PC-3 (cell line): ENCODE data around the gene VSIR. TPM values are rescaled to one million over a fixed set of nuclear protein-coding genes. Genes with fewer than 3 reads are reported as not detected.

Source experiments
- ATAC-seq: fragments of 200-7000 bp; cut with Tn5 transposase; 2 replicates; pipeline ENCODE4 v1.9.1; 2020; ENCODE audit warnings: mild to moderate bottlenecking, moderate library complexity
- BruUV-seq: library from RNA; stranded (reverse); fragments of 400-500 nt; replicated peaks from 2 replicates; lab custom pipeline; 2021; lab: Mats Ljungman, UMichigan
- CTCF ChIA-PET: fragments of 300-600 bp; sonication (Branson Sonifier 250); formaldehyde crosslinking; loops from one replicate; lab custom pipeline; 2022; ENCODE audit warnings: antibody characterized with exemption; lab: Charles Lee
- POLR2A ChIA-PET: fragments of 300-600 bp; sonication (Branson Sonifier 250); formaldehyde crosslinking; loops from one replicate; lab custom pipeline; 2022; ENCODE audit warnings: antibody characterized with exemption; ENCODE audit not compliant: unreplicated experiment; lab: Charles Lee
- DNase-seq: peaks from one replicate; pipeline ENCODE4 v3.0.0-alpha.2; 2015
- H2AFZ ChIP-seq: fragments of 300-600 bp; sonication (generic); 2 replicates; pipeline ENCODE4 v1.6.0; 2016; ENCODE audit warnings: antibody characterized with exemption, low read length
- H3F3A ChIP-seq: fragments of 300-600 bp; sonication (generic); one replicate; pipeline ENCODE4 v1.6.0; 2017; ENCODE audit warnings: antibody characterized with exemption, low read length, control low read depth, mild to moderate bottlenecking; ENCODE audit not compliant: unreplicated experiment
- H3K27ac ChIP-seq: fragments of 300-600 bp; sonication (generic); 2 replicates; pipeline ENCODE4 v1.5.1; 2016; ENCODE audit warnings: mild to moderate bottlenecking, low read length
- H3K27me3 ChIP-seq: fragments of 300-600 bp; sonication (generic); 2 replicates; pipeline ENCODE4 v1.6.1; 2016; ENCODE audit warnings: low read length, mixed read lengths
- H3K36me3 ChIP-seq: fragments of 300-600 bp; sonication (generic); 2 replicates; pipeline ENCODE4 v1.6.1; 2016; ENCODE audit warnings: low read depth, mixed run types, low read length, mixed read lengths
- H3K4me1 ChIP-seq: fragments of 300-600 bp; sonication (generic); 2 replicates; pipeline ENCODE4 v1.5.1; 2016; ENCODE audit warnings: low read length; ENCODE audit not compliant: insufficient read depth
- H3K4me2 ChIP-seq: fragments of 300-600 bp; sonication (generic); 2 replicates; pipeline ENCODE4 v1.6.0; 2016; ENCODE audit warnings: low read length
- H3K4me3 ChIP-seq: fragments of 300-600 bp; sonication (generic); 2 replicates; pipeline ENCODE4 v1.5.1; 2016; ENCODE audit warnings: mild to moderate bottlenecking, low read length, mixed read lengths
- H3K79me2 ChIP-seq: fragments of 300-600 bp; sonication (generic); 2 replicates; pipeline ENCODE4 v1.6.1; 2017; ENCODE audit warnings: low read length, mixed read lengths
- H3K9ac ChIP-seq: fragments of 300-600 bp; sonication (generic); 2 replicates; pipeline ENCODE4 v1.6.0; 2016; ENCODE audit warnings: mild to moderate bottlenecking, low read length
- H3K9me2 ChIP-seq: fragments of 300-600 bp; sonication (generic); replicated peaks from 2 replicates; pipeline ENCODE4 v1.6.1; 2016; ENCODE audit warnings: mixed run types, low read length, mixed read lengths
- H3K9me3 ChIP-seq: fragments of 300-600 bp; sonication (generic); 2 replicates; pipeline ENCODE4 v1.6.1; 2016; ENCODE audit warnings: low read length, mixed read lengths
- H4K20me1 ChIP-seq: fragments of 300-600 bp; sonication (generic); 2 replicates; pipeline ENCODE4 v1.6.1; 2016; ENCODE audit warnings: low read length, mixed read lengths
- EZH2 ChIP-seq: fragments of 300-600 bp; sonication (generic); IDR thresholded peaks from one replicate; pipeline ENCODE4 v1.6.1; 2017; ENCODE audit warnings: antibody characterized with exemption, mild to moderate bottlenecking, low read length; ENCODE audit not compliant: unreplicated experiment
- EZH2phosphoT487 ChIP-seq: fragments of 300-600 bp; sonication (generic); IDR thresholded peaks from 2 replicates; pipeline ENCODE4 v1.6.1; 2018; ENCODE audit warnings: mild to moderate bottlenecking, antibody characterized with exemption, low read length, borderline replicate concordance
- intact Hi-C: fragments of 100-400 bp; cut with micrococcal nuclease; formaldehyde crosslinking; loops from 2 replicates; pipeline ENCODE4 v1.9.0; 2023
- total RNA-seq: library from RNA; depleted of rRNA; stranded (reverse); fragments of >200 nt; gene quantifications from 2 replicates; pipeline ENCODE4 v1.2.3, GENCODE V29; 2014
- TF ChIP-seq, protein P1 (sequence below): fragments of 300-600 bp; sonication (generic); conservative IDR thresholded peaks from 2 replicates; pipeline ENCODE4 v1.5.1; 2017; ENCODE audit warnings: antibody characterized with exemption, low read depth, mild to moderate bottlenecking, low read length

Gene VSIR
- total RNA-seq, 1 experiment from 2014 or later, result 14.1 TPM

DNA sequence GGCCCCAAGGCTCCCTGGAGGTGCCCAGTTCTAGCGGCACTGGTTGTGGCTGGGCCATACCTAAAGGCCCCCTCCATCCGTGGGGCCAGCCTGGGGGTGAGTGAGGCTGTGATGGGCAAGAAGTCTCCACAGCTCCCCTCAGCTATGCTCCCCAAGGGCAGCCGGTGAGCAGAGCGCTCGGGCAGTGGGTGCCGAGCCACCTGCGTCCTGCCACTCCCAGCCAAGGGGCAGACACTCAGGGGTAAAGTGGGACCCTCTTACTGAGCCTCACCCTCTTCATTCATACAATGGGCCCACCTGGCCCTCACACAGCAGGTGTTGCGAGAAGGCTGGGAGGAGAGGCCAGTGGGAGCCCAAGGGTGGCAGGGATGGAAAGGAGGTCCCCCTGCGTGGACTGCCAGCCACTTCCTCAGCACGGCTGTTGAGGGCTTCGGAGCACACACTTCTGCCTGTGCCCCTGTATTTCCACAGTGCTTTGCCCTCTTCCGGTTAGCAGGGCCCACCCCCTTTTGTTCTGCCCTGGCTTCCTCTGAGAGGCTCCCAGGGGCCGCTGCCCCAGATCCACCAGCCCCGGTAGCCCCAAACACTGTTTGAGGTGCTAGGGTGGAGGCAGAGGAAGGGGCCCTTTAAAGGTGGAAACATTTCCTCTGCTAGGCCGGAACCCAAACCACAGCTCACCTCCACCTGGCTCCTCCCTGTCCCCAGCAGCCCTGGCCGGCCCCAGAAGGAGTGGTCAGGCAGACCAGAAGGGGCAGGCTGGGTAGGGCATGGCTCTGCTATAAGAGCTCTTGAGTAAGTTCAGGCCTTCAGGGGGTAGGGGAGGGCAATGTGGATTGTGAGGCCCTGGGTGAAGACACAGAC lies 37.4 kb downstream of the VSIR start:
- POLR2A ChIA-PET, result no interaction called here
- Histone ChIP-seq H2AFZ (no peak overlapping the region), H3K27ac (no peak overlapping the region), H3K9me3 (no peaks in the 10 kb centered on the region), H3K9me2 (no peaks in the 10 kb centered on the region), H3F3A (no peaks in the 10 kb centered on the region), H3K4me2 (no peak overlapping the region), H3K4me1 (no peaks in the 10 kb centered on the region), H4K20me1 (no peaks in the 10 kb centered on the region), H3K9ac (no peak overlapping the region), H3K4me3 (no peak overlapping the region), H3K36me3 (no peaks in the 10 kb centered on the region), H3K79me2 (no peaks in the 10 kb centered on the region), H3K27me3 (no peaks in the 10 kb centered on the region)
- intact Hi-C loops, result no loop called here
- no peak for TF ChIP-seq EZH2phosphoT487
- TF ChIP-seq EZH2, result no peak
- TF ChIP-seq, protein P1, sequence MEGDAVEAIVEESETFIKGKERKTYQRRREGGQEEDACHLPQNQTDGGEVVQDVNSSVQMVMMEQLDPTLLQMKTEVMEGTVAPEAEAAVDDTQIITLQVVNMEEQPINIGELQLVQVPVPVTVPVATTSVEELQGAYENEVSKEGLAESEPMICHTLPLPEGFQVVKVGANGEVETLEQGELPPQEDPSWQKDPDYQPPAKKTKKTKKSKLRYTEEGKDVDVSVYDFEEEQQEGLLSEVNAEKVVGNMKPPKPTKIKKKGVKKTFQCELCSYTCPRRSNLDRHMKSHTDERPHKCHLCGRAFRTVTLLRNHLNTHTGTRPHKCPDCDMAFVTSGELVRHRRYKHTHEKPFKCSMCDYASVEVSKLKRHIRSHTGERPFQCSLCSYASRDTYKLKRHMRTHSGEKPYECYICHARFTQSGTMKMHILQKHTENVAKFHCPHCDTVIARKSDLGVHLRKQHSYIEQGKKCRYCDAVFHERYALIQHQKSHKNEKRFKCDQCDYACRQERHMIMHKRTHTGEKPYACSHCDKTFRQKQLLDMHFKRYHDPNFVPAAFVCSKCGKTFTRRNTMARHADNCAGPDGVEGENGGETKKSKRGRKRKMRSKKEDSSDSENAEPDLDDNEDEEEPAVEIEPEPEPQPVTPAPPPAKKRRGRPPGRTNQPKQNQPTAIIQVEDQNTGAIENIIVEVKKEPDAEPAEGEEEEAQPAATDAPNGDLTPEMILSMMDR, result no peak
- ATAC-seq (no peak), DNase-seq (no peak)
- CTCF ChIA-PET, result no interaction called here
- BruUV-seq, result no TSS peak

DNA sequence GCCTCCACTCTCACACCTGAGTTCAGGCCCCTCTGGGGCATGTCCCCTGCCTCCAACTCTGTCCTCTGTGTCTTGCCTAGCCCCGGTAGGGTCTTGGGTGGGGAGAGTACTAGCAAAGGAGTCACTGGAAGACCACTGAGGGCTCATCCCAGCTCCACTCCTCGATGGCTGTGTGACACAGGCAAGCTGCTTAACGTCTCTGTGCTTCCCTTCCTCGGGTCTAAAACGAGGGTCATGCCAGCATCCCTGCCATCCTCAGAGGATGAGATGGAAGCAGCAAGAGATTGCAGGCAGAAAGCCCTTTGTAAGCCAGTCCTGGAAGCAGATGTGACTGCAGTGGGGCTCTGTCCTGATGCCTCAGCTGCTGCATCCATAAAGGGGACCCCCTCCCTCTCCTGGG lies 38.5 kb downstream of the VSIR start:
- Histone ChIP-seq H3K79me2 (no peaks in the 10 kb centered on the region), H3K9me3 (no peaks in the 10 kb centered on the region), H3K4me3 (no peak overlapping the region), H3K4me2 (no peak overlapping the region), H3F3A (no peaks in the 10 kb centered on the region), H3K27ac (no peak overlapping the region), H3K36me3 (no peaks in the 10 kb centered on the region), H3K9me2 (no peaks in the 10 kb centered on the region), H3K27me3 (no peaks in the 10 kb centered on the region), H2AFZ (no peak overlapping the region), H4K20me1 (no peaks in the 10 kb centered on the region), H3K9ac (no peak overlapping the region), H3K4me1 (no peaks in the 10 kb centered on the region)
- CTCF ChIA-PET, result no interaction called here
- POLR2A ChIA-PET, result no interaction called here
- TF ChIP-seq EZH2phosphoT487 (no peak), EZH2 (no peak)
- TF ChIP-seq, protein P1, result no peak
- BruUV-seq, result no TSS peak
- ATAC-seq (no peak), DNase-seq (no peak)
- intact Hi-C loops, result no loop called here

DNA sequence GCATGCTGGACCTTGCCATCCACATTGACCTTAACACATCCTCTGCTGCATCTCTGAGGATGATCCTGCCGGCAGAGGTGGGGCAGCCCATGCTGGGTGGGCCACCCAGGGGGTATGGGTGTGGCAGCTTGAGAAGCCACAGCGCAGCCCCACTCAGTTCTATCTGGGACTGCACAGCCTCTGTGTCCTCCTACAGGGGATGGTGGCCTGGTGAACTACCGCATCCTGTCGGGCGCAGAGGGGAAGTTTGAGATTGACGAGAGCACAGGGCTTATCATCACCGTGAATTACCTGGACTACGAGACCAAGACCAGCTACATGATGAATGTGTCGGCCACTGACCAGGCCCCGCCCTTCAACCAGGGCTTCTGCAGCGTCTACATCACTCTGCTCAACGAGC lies 41.5 kb downstream of the VSIR start:
- no peak overlapping the region for H3K4me2 ChIP-seq
- H2AFZ ChIP-seq, result no peak overlapping the region
- TF ChIP-seq, protein P1, result no peak
- TF ChIP-seq EZH2phosphoT487, result no peak
- TF ChIP-seq EZH2, result no peak
- intact Hi-C loops, result no loop called here
- CTCF ChIA-PET, result no interaction called here
- H3K9ac ChIP-seq, result no peak overlapping the region
- H3K4me3 ChIP-seq, result no peak overlapping the region
- no TSS peak for BruUV-seq
- ATAC-seq (no peak), DNase-seq (no peak)
- no peaks in the 10 kb centered on the region for H4K20me1 ChIP-seq
- no peaks in the 10 kb centered on the region for H3K36me3 ChIP-seq
- POLR2A ChIA-PET, result no interaction called here
- H3K27me3 ChIP-seq, result no peaks in the 10 kb centered on the region
- H3K4me1 ChIP-seq, result peaks cover 6% of the 10 kb centered on the region; the same call in 1 of the 2 replicates
- no peaks in the 10 kb centered on the region for H3K9me3 ChIP-seq
- no peaks in the 10 kb centered on the region for H3K9me2 ChIP-seq
- H3K79me2 ChIP-seq, result no peaks in the 10 kb centered on the region
- no peaks in the 10 kb centered on the region for H3F3A ChIP-seq
- no peak overlapping the region for H3K27ac ChIP-seq
